Activated T-cell treated with anti-CD3 and anti-CD28 coated beads, Interleukin-2, amount 50 U/mL, for 24 hours (primary cell): ENCODE measurements around the gene RYR2.
"Not testable (repeated sequence)": the region's sequence is repeated elsewhere in the genome, so short reads cannot be mapped to it uniquely, and the experiment has no call there.

Experiments
- DNase-seq: peaks from one replicate; pipeline ENCODE4 v3.0.0-alpha.2; 2020
- H3K27ac Mint-ChIP-seq: 2 replicates; pipeline ENCODE4 v1.8.0; 2020; ENCODE audit warnings: mild to moderate bottlenecking, mixed read lengths
- H3K27me3 Mint-ChIP-seq: 2 replicates; pipeline ENCODE4 v1.8.0; 2020; ENCODE audit warnings: mixed read lengths
- H3K36me3 Mint-ChIP-seq: 2 replicates; pipeline ENCODE4 v1.8.0; 2020; ENCODE audit warnings: low read depth, mixed read lengths
- H3K4me1 Mint-ChIP-seq: 2 replicates; pipeline ENCODE4 v1.8.0; 2020; ENCODE audit warnings: low read depth, mixed read lengths
- H3K4me3 Mint-ChIP-seq: 2 replicates; pipeline ENCODE4 v1.8.0; 2020; ENCODE audit warnings: mild to moderate bottlenecking, moderate library complexity, mixed read lengths
- H3K9me3 Mint-ChIP-seq: 2 replicates; pipeline ENCODE4 v1.8.0; 2020; ENCODE audit warnings: mixed read lengths

Gene RYR2

GRCh38 chr1:237566581-237566980, 524.6 kb downstream of the RYR2 start:
- no peak for DNase-seq
- no peak overlapping the region for H3K27ac Mint-ChIP-seq
- no peaks in the 10 kb centered on the region for H3K9me3 Mint-ChIP-seq
- H3K27me3 Mint-ChIP-seq: peaks cover under 1% of the 10 kb centered on the region
- no peaks in the 10 kb centered on the region for H3K4me1 Mint-ChIP-seq
- no peaks in the 10 kb centered on the region for H3K36me3 Mint-ChIP-seq
- H3K4me3 Mint-ChIP-seq: no peak overlapping the region

DNA sequence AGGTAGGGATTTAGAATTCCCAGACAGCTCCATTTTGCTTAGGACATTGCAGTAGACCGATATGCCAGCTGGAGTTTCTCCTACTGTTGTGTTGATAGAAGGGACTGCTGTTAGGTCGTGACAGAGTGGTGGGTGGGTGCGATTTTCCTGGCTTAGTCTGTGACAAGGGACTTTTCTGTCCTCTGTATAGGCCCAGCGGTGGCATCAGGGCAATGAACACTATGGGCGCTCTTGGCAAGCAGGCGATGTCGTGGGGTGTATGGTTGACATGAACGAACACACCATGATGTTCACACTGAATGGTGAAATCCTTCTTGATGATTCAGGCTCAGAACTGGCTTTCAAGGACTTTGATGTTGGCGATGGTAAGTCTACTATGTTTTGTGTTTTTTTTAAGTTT, 527.0 kb downstream of the RYR2 start:
- no peak overlapping the region for H3K4me3 Mint-ChIP-seq
- no peaks in the 10 kb centered on the region for H3K9me3 Mint-ChIP-seq
- no peaks in the 10 kb centered on the region for H3K36me3 Mint-ChIP-seq
- H3K27ac Mint-ChIP-seq: no peak overlapping the region
- no peaks in the 10 kb centered on the region for H3K27me3 Mint-ChIP-seq
- no peaks in the 10 kb centered on the region for H3K4me1 Mint-ChIP-seq
- no peak for DNase-seq

- no peak for DNase-seq
- H3K27me3 Mint-ChIP-seq: no peaks in the 10 kb centered on the region
- no peaks in the 10 kb centered on the region for H3K36me3 Mint-ChIP-seq
- H3K9me3 Mint-ChIP-seq: peaks cover 3% of the 10 kb centered on the region
- no peak overlapping the region for H3K4me3 Mint-ChIP-seq
- H3K4me1 Mint-ChIP-seq: no peaks in the 10 kb centered on the region
- no peak overlapping the region for H3K27ac Mint-ChIP-seq
Observed at GRCh38 chr1:237570530-237570929, 528.5 kb downstream of the RYR2 start.

- H3K4me3 Mint-ChIP-seq: no peak overlapping the region
- no peak for DNase-seq
Observed at GRCh38 chr1:237574536-237574935, 532.6 kb downstream of the RYR2 start.

DNA sequence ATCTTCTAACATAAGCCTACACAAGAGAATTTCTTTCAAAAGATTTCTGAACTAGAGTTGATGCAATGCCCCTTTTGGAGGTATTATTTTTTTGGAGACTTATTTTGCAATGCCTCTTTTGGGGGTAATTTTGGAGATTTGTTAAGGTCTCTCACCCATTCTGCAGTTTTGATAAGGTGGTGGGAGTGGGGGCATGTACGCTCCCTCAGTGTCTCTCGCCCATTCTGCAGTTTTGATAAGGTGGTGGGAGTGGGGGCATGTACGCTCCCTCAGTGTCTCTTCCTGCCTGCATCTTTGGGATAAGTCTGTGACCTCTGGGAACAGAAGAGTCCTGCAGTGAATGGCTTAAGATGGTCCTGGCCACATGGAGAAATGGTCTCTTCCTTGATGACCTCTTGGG, 536.6 kb downstream of the RYR2 start:
- no peaks in the 10 kb centered on the region for H3K36me3 Mint-ChIP-seq
- H3K27me3 Mint-ChIP-seq: no peaks in the 10 kb centered on the region
- H3K4me1 Mint-ChIP-seq: no peaks in the 10 kb centered on the region
- no peak overlapping the region for H3K4me3 Mint-ChIP-seq
- H3K9me3 Mint-ChIP-seq: peaks cover 10% of the 10 kb centered on the region
- H3K27ac Mint-ChIP-seq: no peak overlapping the region
- DNase-seq: no peak

More at GRCh38 chr1:237574536-237574935, 532.6 kb downstream of the RYR2 start:
- H3K27me3 Mint-ChIP-seq: no peaks in the 10 kb centered on the region
- no peak overlapping the region for H3K27ac Mint-ChIP-seq
- no peaks in the 10 kb centered on the region for H3K4me1 Mint-ChIP-seq
- H3K9me3 Mint-ChIP-seq: peaks cover 10% of the 10 kb centered on the region
- H3K36me3 Mint-ChIP-seq: no peaks in the 10 kb centered on the region

DNA sequence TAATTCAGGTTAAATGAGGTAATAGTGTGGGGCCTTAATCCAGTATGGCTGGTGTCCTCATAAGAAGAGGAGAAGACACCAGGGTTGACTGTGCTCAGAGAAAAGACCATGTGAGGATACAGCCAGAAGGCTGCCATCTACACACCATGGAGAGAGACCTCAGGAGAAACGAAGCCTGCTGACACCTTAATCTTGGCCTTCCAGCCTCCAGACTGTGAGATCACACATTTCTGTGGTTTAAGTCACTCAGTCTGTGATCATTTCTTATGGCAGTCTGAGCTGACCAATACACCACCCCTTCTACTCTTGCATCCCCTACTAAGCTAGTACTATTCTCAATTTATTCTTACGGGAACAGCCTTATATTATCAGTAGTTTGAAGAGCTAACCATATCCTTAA, 538.7 kb downstream of the RYR2 start:
- Mint-ChIP-seq H3K27ac (no peak overlapping the region), H3K27me3 (no peaks in the 10 kb centered on the region), H3K4me1 (no peaks in the 10 kb centered on the region), H3K36me3 (no peaks in the 10 kb centered on the region), H3K4me3 (no peak overlapping the region), H3K9me3 (peaks cover 7% of the 10 kb centered on the region)
- DNase-seq: no peak

GRCh38 chr1:237583270-237583669, 541.3 kb downstream of the RYR2 start:
- Mint-ChIP-seq H3K4me3 (no peak overlapping the region), H3K27ac (no peak overlapping the region), H3K27me3 (no peaks in the 10 kb centered on the region), H3K9me3 (peaks cover 5% of the 10 kb centered on the region), H3K4me1 (no peaks in the 10 kb centered on the region), H3K36me3 (no peaks in the 10 kb centered on the region)
- DNase-seq: no peak

DNA sequence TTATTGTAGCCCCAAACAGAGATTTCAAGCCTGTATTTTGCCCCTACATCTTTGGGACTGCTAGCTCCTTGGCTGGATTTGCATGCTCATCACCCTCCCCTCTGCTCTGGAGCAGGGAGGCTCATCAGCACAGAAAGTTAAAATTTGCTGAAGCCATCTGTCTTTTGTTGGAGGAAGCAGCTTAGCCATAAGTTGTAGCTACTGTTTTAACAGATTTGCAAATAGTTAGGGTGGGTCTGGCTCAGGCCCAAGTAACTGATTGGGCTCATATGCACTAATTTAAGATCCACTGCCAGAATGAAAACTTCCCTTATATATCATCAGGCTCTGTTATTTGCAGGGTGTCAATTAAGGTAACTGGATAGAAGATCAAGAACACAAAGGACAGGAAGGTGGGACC, 541.8 kb downstream of the RYR2 start:
- no peaks in the 10 kb centered on the region for H3K36me3 Mint-ChIP-seq
- H3K27me3 Mint-ChIP-seq: no peaks in the 10 kb centered on the region
- no peak for DNase-seq
- no peak overlapping the region for H3K27ac Mint-ChIP-seq
- H3K4me1 Mint-ChIP-seq: no peaks in the 10 kb centered on the region
- H3K4me3 Mint-ChIP-seq: no peak overlapping the region
- H3K9me3 Mint-ChIP-seq: peaks cover 3% of the 10 kb centered on the region

DNA sequence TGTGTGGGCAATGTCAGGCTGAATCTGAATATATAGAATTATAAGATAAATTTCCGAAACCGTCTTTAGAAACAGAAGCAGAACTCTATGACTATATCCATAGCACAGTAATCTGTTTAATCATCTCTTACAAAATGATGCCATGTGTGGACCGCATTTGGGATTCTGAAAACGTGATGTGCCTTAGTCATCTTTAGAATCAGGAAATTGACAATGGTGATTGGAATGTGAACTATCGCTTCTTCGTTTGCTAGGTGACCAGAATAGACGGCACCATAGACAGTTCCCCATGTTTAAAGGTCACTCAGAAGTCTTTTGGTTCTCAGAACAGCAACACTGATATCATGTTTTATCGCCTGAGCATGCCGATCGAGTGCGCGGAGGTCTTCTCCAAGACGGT, 548.4 kb downstream of the RYR2 start:
- H3K4me3 Mint-ChIP-seq: no peak overlapping the region
- H3K9me3 Mint-ChIP-seq: peaks cover 3% of the 10 kb centered on the region
- H3K36me3 Mint-ChIP-seq: no peaks in the 10 kb centered on the region
- H3K4me1 Mint-ChIP-seq: no peaks in the 10 kb centered on the region
- H3K27me3 Mint-ChIP-seq: no peaks in the 10 kb centered on the region
- H3K27ac Mint-ChIP-seq: no peak overlapping the region
- DNase-seq: no peak

- Mint-ChIP-seq H3K27ac (no peak overlapping the region), H3K4me3 (no peak overlapping the region), H3K36me3 (no peaks in the 10 kb centered on the region), H3K4me1 (no peaks in the 10 kb centered on the region), H3K9me3 (peaks cover 12% of the 10 kb centered on the region), H3K27me3 (no peaks in the 10 kb centered on the region)
- DNase-seq: no peak
Observed at GRCh38 chr1:237591353-237591752, 549.4 kb downstream of the RYR2 start.

DNA sequence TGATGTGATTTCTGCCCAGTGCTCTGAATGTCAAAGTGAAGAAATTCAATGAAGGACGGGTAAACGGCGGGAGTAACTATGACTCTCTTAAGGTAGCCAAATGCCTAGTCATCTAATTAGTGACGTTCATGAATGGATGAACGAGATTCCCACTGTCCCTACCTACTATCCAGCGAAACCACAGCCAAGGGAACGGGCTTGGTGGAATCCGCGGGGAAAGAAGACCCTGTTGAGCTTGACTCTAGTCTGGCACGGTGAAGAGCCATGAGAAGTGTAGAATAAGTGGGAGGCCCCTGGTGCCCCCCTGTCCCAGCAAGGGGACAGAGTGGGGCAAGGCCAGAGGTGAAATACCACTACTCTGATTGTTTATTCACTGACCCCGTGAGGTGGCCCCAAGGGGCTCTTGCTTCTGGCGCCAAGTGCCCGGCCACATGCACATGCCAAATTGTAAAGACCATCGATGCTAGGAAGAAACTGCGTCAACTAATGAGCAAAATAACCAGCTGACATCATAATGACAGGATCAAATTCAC, 561.1 kb downstream of the RYR2 start:
- H3K36me3 Mint-ChIP-seq, H3K9me3 Mint-ChIP-seq, DNase-seq, H3K4me3 Mint-ChIP-seq, H3K27me3 Mint-ChIP-seq, H3K27ac Mint-ChIP-seq, H3K4me1 Mint-ChIP-seq: not testable (repeated sequence)

DNA sequence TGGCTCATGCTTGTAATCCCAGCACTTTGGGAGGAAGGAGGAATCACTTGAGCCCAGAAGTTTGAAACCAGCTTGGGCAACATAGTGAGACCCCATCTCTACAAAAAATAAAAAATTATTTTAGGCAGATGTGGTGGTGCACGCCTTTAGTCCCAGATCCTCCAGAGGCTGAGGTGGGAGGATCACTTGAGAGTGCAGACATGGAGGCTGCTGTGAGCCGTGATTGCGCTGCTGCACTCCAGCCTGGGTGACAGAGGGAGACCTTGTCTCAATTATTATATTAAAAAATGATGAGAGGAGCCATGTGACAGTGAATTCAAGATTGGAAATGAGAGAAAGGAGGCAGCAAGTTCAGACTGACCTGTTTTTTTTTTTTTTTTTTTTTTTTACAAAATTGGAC, 566.4 kb downstream of the RYR2 start:
- H3K27ac Mint-ChIP-seq: no peak overlapping the region
- no peaks in the 10 kb centered on the region for H3K27me3 Mint-ChIP-seq
- no peaks in the 10 kb centered on the region for H3K4me1 Mint-ChIP-seq
- no peak for DNase-seq
- H3K36me3 Mint-ChIP-seq: no peaks in the 10 kb centered on the region
- H3K4me3 Mint-ChIP-seq: no peak overlapping the region
- peaks cover 13% of the 10 kb centered on the region for H3K9me3 Mint-ChIP-seq

GRCh38 chr1:237610157-237610556, 568.2 kb downstream of the RYR2 start:
- Mint-ChIP-seq H3K36me3 (no peaks in the 10 kb centered on the region), H3K27ac (no peak overlapping the region), H3K9me3 (peaks cover 13% of the 10 kb centered on the region), H3K27me3 (no peaks in the 10 kb centered on the region), H3K4me3 (no peak overlapping the region), H3K4me1 (no peaks in the 10 kb centered on the region)
- no peak for DNase-seq

DNA sequence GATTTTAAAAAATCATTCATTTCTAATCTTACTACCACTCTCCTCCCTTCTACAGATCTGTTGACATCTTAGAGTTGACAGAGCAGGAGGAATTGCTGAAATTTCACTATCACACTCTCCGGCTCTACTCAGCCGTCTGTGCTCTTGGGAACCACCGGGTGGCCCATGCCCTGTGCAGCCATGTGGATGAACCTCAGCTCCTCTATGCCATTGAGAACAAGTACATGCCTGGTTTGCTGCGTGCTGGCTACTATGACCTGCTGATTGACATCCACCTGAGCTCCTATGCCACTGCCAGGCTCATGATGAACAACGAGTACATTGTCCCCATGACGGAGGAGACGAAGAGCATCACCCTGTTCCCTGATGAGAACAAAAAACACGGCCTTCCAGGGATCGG, 572.0 kb downstream of the RYR2 start:
- H3K27ac Mint-ChIP-seq: no peak overlapping the region
- no peak overlapping the region for H3K4me3 Mint-ChIP-seq
- no peaks in the 10 kb centered on the region for H3K27me3 Mint-ChIP-seq
- H3K4me1 Mint-ChIP-seq: no peaks in the 10 kb centered on the region
- peaks cover 14% of the 10 kb centered on the region for H3K9me3 Mint-ChIP-seq
- DNase-seq: no peak
- no peaks in the 10 kb centered on the region for H3K36me3 Mint-ChIP-seq

DNA sequence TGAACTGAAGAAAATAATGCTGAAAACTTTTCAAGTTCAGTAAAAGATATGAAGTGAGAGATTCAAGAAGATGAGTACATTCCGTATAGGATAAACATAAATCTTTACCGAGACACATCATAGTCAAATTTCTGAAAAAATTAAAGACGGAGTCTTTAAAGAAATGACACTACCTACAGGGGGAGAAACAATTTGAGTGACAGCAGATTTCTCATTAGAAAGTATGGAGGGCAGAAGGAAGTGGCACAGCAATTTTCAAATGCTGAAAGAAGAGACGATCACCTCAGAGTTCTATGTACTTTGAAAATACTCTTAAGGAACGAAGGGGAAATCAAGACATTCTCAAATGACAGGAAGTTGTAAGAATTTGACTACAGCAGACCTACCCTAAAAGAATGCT, 577.6 kb downstream of the RYR2 start:
- no peaks in the 10 kb centered on the region for H3K4me1 Mint-ChIP-seq
- no peak for DNase-seq
- H3K9me3 Mint-ChIP-seq: peaks cover 16% of the 10 kb centered on the region
- H3K27me3 Mint-ChIP-seq: no peaks in the 10 kb centered on the region
- no peaks in the 10 kb centered on the region for H3K36me3 Mint-ChIP-seq
- H3K27ac Mint-ChIP-seq: no peak overlapping the region
- H3K4me3 Mint-ChIP-seq: no peak overlapping the region

GRCh38 chr1:237634922-237635321, 592.9 kb downstream of the RYR2 start:
- H3K27me3 Mint-ChIP-seq: no peaks in the 10 kb centered on the region
- peaks cover 10% of the 10 kb centered on the region for H3K9me3 Mint-ChIP-seq
- H3K27ac Mint-ChIP-seq: no peak overlapping the region
- H3K36me3 Mint-ChIP-seq: no peaks in the 10 kb centered on the region
- DNase-seq: no peak
- no peaks in the 10 kb centered on the region for H3K4me1 Mint-ChIP-seq
- H3K4me3 Mint-ChIP-seq: no peak overlapping the region
